HCT116 (cell line): ENCODE measurements around the gene KNDC1.

ENCODE experiments used
- POLR2A ChIP-seq: IDR thresholded peaks from 2 replicates; pipeline ENCODE4 v1.7.0; 2011; ENCODE audit warnings: borderline replicate concordance; ENCODE audit not compliant: insufficient read depth, insufficient read length; ENCODE audit errors: extremely low read depth
- POLR2AphosphoS5 ChIP-seq: IDR thresholded peaks from 2 replicates; pipeline ENCODE4 v1.6.1; 2011; ENCODE audit warnings: mild to moderate bottlenecking, low read depth, low read length, moderate library complexity
- TF ChIP-seq, protein P1 (sequence below), 3 experiments: fragments of 200-600 bp in 1 of 3; sonication (generic) in 1 of 3; IDR thresholded peaks in 2 of 3; conservative IDR thresholded peaks in 1 of 3; 2 replicates each; pipeline ENCODE4 v1.5.1; 2012 to 2017; ENCODE audit warnings: low read depth in 2 of 3, low read length in 2 of 3, antibody characterized with exemption in 1 of 3, borderline replicate concordance in 1 of 3, control low read depth in 1 of 3, mild to moderate bottlenecking in 1 of 3, mixed read lengths in 1 of 3, mixed run types in 1 of 3, moderate library complexity in 1 of 3; ENCODE audit not compliant: insufficient read depth in 1 of 3
- TF ChIP-seq, protein P2 (sequence below): IDR thresholded peaks from 2 replicates; pipeline ENCODE4 v1.6.1; 2012

DNA sequence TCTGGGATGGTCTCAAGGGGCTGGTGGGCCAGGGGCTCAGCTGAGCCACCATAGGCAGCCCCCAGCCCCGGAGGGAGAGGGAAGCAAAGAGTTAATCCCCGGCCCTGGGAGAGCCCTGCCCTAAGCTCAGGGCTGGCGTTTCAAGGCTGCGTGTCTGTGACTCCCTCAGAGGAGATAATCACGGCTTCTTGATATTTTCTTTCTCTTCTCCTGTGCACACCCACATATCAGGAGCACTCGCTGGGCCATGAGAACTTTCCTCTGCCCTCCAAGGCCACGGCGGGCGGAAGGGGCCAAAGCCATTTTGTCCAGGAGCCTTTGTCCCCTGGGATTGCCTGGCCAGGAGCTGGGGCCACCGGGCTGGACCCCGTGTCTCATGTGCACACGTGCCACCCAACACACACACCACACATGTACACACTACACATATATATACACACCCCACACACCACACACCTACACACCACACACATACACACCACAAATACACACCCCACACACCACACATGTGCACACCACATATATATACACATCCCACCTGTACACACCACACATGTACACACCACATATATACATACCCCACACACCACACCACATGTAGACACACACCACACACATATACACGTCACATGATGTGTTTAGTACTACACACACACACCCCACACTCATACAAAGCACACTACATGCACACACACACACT is 94.6 kb downstream of the KNDC1 start:
- TF ChIP-seq, protein P1, sequence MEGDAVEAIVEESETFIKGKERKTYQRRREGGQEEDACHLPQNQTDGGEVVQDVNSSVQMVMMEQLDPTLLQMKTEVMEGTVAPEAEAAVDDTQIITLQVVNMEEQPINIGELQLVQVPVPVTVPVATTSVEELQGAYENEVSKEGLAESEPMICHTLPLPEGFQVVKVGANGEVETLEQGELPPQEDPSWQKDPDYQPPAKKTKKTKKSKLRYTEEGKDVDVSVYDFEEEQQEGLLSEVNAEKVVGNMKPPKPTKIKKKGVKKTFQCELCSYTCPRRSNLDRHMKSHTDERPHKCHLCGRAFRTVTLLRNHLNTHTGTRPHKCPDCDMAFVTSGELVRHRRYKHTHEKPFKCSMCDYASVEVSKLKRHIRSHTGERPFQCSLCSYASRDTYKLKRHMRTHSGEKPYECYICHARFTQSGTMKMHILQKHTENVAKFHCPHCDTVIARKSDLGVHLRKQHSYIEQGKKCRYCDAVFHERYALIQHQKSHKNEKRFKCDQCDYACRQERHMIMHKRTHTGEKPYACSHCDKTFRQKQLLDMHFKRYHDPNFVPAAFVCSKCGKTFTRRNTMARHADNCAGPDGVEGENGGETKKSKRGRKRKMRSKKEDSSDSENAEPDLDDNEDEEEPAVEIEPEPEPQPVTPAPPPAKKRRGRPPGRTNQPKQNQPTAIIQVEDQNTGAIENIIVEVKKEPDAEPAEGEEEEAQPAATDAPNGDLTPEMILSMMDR (IDR thresholded peaks at IDR 0.05 in 2 of 3, conservative IDR thresholded peaks at IDR 0.05 in 1 of 3; ENCODE audit: borderline replicate concordance in 1 of 3, insufficient read depth in 1 of 3, low read depth in 2 of 3, low read length in 2 of 3) = no peak
- TF ChIP-seq POLR2A (no peak), POLR2AphosphoS5 (no peak)
- TF ChIP-seq, protein P2, sequence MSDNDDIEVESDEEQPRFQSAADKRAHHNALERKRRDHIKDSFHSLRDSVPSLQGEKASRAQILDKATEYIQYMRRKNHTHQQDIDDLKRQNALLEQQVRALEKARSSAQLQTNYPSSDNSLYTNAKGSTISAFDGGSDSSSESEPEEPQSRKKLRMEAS = no peak
